ENCODE data around the gene ACAA1. TPM values are rescaled to one million over a fixed set of nuclear protein-coding genes. Genes with fewer than 3 reads are reported as not detected.
A peak's percentile ranks its signal among the peaks of the same experiment; 100 is the strongest.
"Not testable (repeated sequence)": the region's sequence is repeated elsewhere in the genome, so short reads cannot be mapped to it uniquely, and the experiment has no call there.

Gene ACAA1
- total RNA-seq, 4 donors from 2014 or later, result 22.3 to 54.1 (median 37.6) TPM

- peak overlapping the region; percentile 46 to 76 for H3K4me3 ChIP-seq
- peak overlapping the region; percentile 89 to 92 for H3K27ac ChIP-seq
- H3K36me3 ChIP-seq, result no peaks in the 10 kb centered on the region
- intact Hi-C loops (cut with DNase I; ENCODE audit: low total_unique reads), result no loop called here
- H3K27me3 ChIP-seq, result no peaks in the 10 kb centered on the region
- no peaks in the 10 kb centered on the region for H3K9me3 ChIP-seq
- TF ChIP-seq POLR2A (IDR thresholded peaks at IDR 0.05) (no peak), CTCF (IDR thresholded peaks at IDR 0.05) (no peak)
- no peaks in the 10 kb centered on the region for H3K4me1 ChIP-seq
- DNase-seq, result no peak
Observed at GRCh38 chr3:38139191-38139590, 2.3 kb upstream of the ACAA1 start.

- DNase-seq, result peak; percentile 74 to 77
- Histone ChIP-seq H3K4me3 (peak within 1 kb of the TSS; percentile 46 to 76), H3K27ac (peak within 1 kb of the TSS; percentile 89 to 92), H3K27me3 (no peaks in the 10 kb centered on the region), H3K4me1 (no peaks in the 10 kb centered on the region), H3K9me3 (no peaks in the 10 kb centered on the region), H3K36me3 (no peaks in the 10 kb centered on the region)
- intact Hi-C loops (cut with DNase I; ENCODE audit: low total_unique reads), result no loop called here
- peak in 2 of 4 experiments; percentile 2 to 13 for TF ChIP-seq CTCF (IDR thresholded peaks at IDR 0.05)
- peak; percentile 55 to 56 for TF ChIP-seq POLR2A (IDR thresholded peaks at IDR 0.05)
Observed at GRCh38 chr3:38138349-38139190, 1.6 kb upstream of the ACAA1 start, which contains the start of gene MYD88. TSS of gene MYD88 (plus strand) at chr3:38138661. CDS start at chr3:38138701, 40 bp downstream.

- Histone ChIP-seq H3K36me3 (no peaks in the 10 kb centered on the region), H3K4me3 (peak overlapping the region; percentile 46 to 76), H3K27me3 (no peaks in the 10 kb centered on the region), H3K27ac (peak overlapping the region; percentile 89 to 92), H3K9me3 (no peaks in the 10 kb centered on the region), H3K4me1 (no peaks in the 10 kb centered on the region)
- TF ChIP-seq CTCF (IDR thresholded peaks at IDR 0.05), result no peak
- intact Hi-C loops (cut with DNase I; ENCODE audit: low total_unique reads), result no loop called here
- DNase-seq, result peak in 1 of 2 donors; percentile 38
Observed at GRCh38 chr3:38137615-38138348, 855 bp upstream of the ACAA1 start.

GRCh38 chr3:38136393-38136776 lies 542 bp downstream of the ACAA1 start:
- Histone ChIP-seq H3K27me3 (no peaks in the 10 kb centered on the region), H3K9me3 (no peaks in the 10 kb centered on the region), H3K27ac (peak overlapping the region; percentile 48 to 68), H3K4me3 (peak overlapping the region; percentile 46 to 78), H3K4me1 (no peaks in the 10 kb centered on the region), H3K36me3 (no peaks in the 10 kb centered on the region)
- TF ChIP-seq CTCF (IDR thresholded peaks at IDR 0.05) (no peak), POLR2A (IDR thresholded peaks at IDR 0.05) (no peak)
- no peak for DNase-seq
- intact Hi-C loops (cut with DNase I; ENCODE audit: low total_unique reads), result no loop called here

- H3K4me1 ChIP-seq, H3K27ac ChIP-seq, DNase-seq, H3K27me3 ChIP-seq, H3K36me3 ChIP-seq, H3K9me3 ChIP-seq: not testable (repeated sequence)
- peak overlapping the region; percentile 46 to 78 for H3K4me3 ChIP-seq
- intact Hi-C loops (cut with DNase I; ENCODE audit: low total_unique reads), result loop anchor here (2.0 kb wide), 1 partner anchor 31 kb away; no protein-coding TSS in a partner anchor
Observed at GRCh38 chr3:38135621-38136277, 1.2 kb downstream of the ACAA1 start.

- intact Hi-C loops (cut with DNase I; ENCODE audit: low total_unique reads), result loop anchor here (2.0 kb wide), 1 partner anchor 32 kb away; no protein-coding TSS in a partner anchor
- not testable (repeated sequence) for H3K27me3 ChIP-seq, H3K27ac ChIP-seq, DNase-seq, H3K9me3 ChIP-seq, H3K4me3 ChIP-seq, H3K4me1 ChIP-seq, H3K36me3 ChIP-seq
Observed at GRCh38 chr3:38134517-38135143, 2.3 kb downstream of the ACAA1 start.

All from uterus (tissue), 4 donors.